Stomach (tissue), 4 donors: ENCODE measurements around the gene ETV5.

Source experiments
- CTCF ChIP-seq, 7 experiments: fragments of 450-650 bp in 4 of 7; fragments of 200-600 bp in 3 of 7; sonication (generic) in 3 of 7; IDR thresholded peaks; one replicate each; pipeline ENCODE4 v1.5.1; 2016 to 2019; ENCODE audit warnings: antibody characterized with exemption in 7 of 7, control low read depth in 2 of 7, mild to moderate bottlenecking in 1 of 7
- EP300 ChIP-seq: sonication (generic); formaldehyde crosslinking; IDR thresholded peaks from one replicate; pipeline ENCODE4 v1.6.1; 2017; ENCODE audit warnings: antibody characterized with exemption
- POLR2A ChIP-seq, 4 donors: fragments of 450-650 bp; IDR thresholded peaks; one replicate each; pipeline ENCODE4 v1.6.1; 2016; ENCODE audit warnings: antibody characterized with exemption in 4 of 4, control low read depth in 2 of 4, mild to moderate bottlenecking in 1 of 4, moderate library complexity in 1 of 4
- POLR2AphosphoS5 ChIP-seq, 3 donors: sonication (generic); formaldehyde crosslinking; IDR thresholded peaks; one replicate each; pipeline ENCODE4 v1.6.1; 2016; ENCODE audit warnings: antibody characterized with exemption in 3 of 3

- TF ChIP-seq CTCF (IDR thresholded peaks at IDR 0.05) (no peak), POLR2A (IDR thresholded peaks at IDR 0.05) (no peak), POLR2AphosphoS5 (IDR thresholded peaks at IDR 0.05) (no peak), EP300 (no peak)
Observed at GRCh38 chr3:185997130-185997529, 111.8 kb downstream of the ETV5 start.
